SH-SY5Y (cell line): ENCODE results near the gene PNPT1.

Experiments used
- GATA2 ChIP-seq: IDR thresholded peaks from 2 replicates; pipeline ENCODE4 v1.6.1; 2011; ENCODE audit warnings: mild to moderate bottlenecking, low read depth, low read length
- GATA3 ChIP-seq: IDR thresholded peaks from 2 replicates; pipeline ENCODE4 v1.6.1; 2011; ENCODE audit warnings: low read depth, mild to moderate bottlenecking, low read length, moderate library complexity

DNA sequence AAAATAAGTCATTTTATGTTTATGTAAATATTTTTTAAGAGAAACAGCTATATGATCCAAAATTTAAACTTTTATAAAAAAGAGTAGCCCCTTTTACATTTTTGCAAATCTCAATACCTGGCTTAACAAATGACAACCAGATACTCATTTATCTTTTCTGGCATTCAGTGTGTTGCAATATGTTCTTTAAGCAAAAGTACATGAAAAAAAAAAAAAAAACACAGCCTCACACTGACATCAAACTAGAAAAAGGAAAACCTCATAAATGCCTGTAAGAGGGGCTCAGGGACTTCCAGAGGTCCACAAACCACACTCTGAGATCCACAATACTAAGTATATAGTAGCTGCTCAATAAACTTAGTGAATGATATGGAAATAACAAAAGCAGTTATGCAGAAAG is 98.1 kb downstream of the PNPT1 start:
- TF ChIP-seq GATA3 (no peak), GATA2 (no peak)
